Mucosa of stomach (tissue), 1 donor: ENCODE data around the gene THRSP.
"Not testable (repeated sequence)": the region's sequence is repeated elsewhere in the genome, so short reads cannot be mapped to it uniquely, and the experiment has no call there.

Experiments used
- H3K27me3 ChIP-seq: one replicate; pipeline ENCODE4 v1.7.0; 2013; ENCODE audit warnings: mild to moderate bottlenecking, low read length; ENCODE audit not compliant: control insufficient read depth, insufficient read depth
- H3K36me3 ChIP-seq: one replicate; pipeline ENCODE4 v1.7.0; 2013; ENCODE audit warnings: low read length; ENCODE audit not compliant: control insufficient read depth, insufficient read depth
- H3K4me1 ChIP-seq: one replicate; pipeline ENCODE4 v1.7.0; 2013; ENCODE audit warnings: mild to moderate bottlenecking, low read length; ENCODE audit not compliant: control insufficient read depth, insufficient read depth
- H3K4me3 ChIP-seq: one replicate; pipeline ENCODE4 v1.7.0; 2013; ENCODE audit warnings: low read length
- H3K9ac ChIP-seq: one replicate; pipeline ENCODE4 v1.7.0; 2013; ENCODE audit warnings: mild to moderate bottlenecking, low read length, moderate library complexity
- H3K9me3 ChIP-seq: one replicate; pipeline ENCODE4 v1.7.0; 2013; ENCODE audit warnings: mild to moderate bottlenecking, low read length, moderate library complexity; ENCODE audit not compliant: control insufficient read depth
- donor health status: Pancreatic carcinoma.

Gene THRSP

DNA sequence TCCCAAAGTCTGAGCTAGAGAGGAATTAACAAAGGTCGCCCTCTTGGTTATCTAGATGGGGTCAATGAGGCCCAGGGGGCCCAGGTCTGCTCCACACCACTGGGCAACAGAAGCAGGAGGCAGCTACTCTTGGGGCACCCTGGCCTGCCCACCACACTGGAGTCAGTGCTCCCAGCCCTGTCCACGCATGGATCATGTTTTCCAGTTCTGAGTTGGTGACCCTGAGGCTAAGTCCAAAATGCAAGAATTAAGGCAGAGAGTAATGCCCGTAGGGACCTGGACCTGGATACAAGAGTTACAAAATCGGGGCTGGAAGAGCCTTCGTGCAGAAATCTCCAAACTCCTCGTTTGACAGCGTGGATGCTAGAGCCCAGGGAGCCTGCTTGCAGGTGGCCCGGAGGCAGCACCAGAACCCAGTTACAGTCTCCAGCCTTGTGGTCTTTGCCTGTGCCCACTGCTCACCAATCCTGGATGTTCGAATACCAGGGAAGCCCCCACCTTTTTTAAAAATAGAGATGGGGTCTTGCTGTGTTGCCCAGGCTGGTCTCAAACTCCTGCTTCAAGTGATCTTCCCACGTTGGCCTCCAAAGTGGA lies 6.1 kb upstream of the THRSP start:
- H3K27me3 ChIP-seq, result no peaks in the 10 kb centered on the region
- no peaks in the 10 kb centered on the region for H3K9me3 ChIP-seq
- no peaks in the 10 kb centered on the region for H3K36me3 ChIP-seq
- no peak overlapping the region for H3K4me3 ChIP-seq
- H3K9ac ChIP-seq, result no peak overlapping the region
- H3K4me1 ChIP-seq, result no peaks in the 10 kb centered on the region

DNA sequence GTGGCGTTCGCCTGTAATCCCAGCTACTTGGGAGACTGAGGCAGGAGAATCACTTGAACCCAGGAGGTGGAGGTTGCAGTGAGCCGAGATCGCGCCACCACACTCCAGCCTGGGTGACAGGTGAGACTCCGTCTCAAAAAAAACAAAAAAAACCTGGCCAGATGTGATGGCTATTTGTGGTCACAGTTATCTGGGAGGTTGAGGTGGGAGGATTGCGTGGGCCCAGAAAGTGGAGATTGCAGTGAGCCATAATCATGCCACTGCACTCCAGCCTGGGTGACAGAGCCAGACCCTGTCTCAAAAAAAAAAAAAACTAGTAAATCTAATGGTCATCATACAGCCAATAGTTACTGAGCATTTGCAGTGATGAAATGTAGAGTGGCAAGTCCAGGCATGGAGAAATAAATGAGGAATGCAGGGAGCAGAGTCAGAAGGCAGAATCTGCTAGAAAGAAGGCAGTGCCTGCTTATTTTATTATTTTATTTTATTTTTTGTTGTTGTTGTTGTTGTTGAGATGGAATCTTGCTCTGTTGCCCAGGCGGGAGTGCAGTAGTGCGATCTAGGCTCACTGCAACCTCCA lies 3.8 kb upstream of the THRSP start:
- not testable (repeated sequence) for H3K9me3 ChIP-seq, H3K4me3 ChIP-seq, H3K36me3 ChIP-seq, H3K27me3 ChIP-seq, H3K4me1 ChIP-seq, H3K9ac ChIP-seq

- Histone ChIP-seq H3K27me3 (no peaks in the 10 kb centered on the region), H3K36me3 (no peaks in the 10 kb centered on the region), H3K9me3 (no peaks in the 10 kb centered on the region), H3K9ac (no peak overlapping the region), H3K4me3 (no peak overlapping the region), H3K4me1 (no peaks in the 10 kb centered on the region)
These were observed 3.1 kb upstream of the THRSP start for GRCh38 chr11:78060533-78060932.

DNA sequence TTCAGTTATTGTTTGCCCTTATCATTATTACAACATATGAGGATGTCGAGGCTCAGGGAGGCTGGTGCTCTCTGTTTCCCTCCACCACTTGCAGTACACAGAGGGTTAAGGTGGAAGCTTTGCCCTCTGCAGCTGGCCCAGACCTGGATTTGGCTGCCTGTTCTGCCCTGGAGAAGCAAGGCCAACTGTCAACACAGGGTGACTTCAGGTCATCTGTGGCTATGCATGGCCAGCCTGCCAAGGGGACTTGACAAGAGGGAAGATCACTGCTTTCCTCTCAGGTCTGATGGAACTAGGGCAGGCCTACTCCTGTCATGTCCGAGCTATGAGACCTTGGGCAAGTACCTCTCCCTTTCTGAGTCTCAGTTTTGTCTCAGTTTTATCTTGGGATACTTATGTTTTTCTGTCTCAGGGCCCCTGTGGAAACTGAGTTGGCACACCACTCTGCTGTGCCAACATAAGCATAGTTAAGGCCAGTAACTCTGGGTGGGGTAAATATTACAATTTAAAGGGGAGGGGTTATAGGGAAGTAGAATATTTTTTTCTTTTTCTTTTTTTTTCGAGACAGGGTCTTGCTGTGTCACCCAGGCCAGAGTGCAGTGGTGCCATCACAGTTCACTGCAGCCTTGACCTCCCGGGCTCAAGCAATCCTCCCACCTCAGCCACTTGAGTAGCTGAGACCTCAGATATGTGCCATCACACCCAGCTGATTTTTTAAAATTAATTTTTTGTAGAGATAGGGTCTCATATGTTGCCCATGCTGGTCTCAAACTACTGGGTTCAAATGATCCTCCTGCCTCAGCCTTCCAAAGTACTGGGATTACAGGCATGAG lies 2.4 kb upstream of the THRSP start:
- Histone ChIP-seq H3K27me3 (no peaks in the 10 kb centered on the region), H3K4me3 (no peak overlapping the region), H3K36me3 (no peaks in the 10 kb centered on the region), H3K9ac (no peak overlapping the region), H3K4me1 (no peaks in the 10 kb centered on the region), H3K9me3 (no peaks in the 10 kb centered on the region)

DNA sequence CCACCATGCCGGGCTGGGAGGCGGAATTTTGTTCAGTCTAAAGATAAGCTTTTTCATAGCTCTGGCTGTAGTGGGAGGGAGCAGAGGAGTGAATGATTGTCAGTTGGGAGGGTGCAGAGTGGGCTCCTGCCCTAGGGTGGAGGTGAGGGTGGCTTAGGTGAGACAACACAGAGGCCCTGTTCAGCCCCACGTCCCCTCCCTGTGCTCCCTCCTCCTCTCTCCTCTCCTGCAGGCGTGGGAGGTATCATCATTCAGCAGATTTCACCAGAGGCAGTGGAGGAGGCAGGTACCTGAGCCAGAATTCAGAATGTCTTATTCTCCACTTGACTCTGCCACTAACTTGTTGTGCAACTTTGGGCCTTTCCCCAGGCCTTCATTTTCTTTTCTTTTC lies 1.7 kb upstream of the THRSP start:
- no peaks in the 10 kb centered on the region for H3K4me1 ChIP-seq
- H3K4me3 ChIP-seq, result no peak overlapping the region
- no peaks in the 10 kb centered on the region for H3K36me3 ChIP-seq
- H3K9me3 ChIP-seq, result no peaks in the 10 kb centered on the region
- H3K9ac ChIP-seq, result no peak overlapping the region
- no peaks in the 10 kb centered on the region for H3K27me3 ChIP-seq

GRCh38 chr11:78062671-78063070 lies 990 bp upstream of the THRSP start:
- Histone ChIP-seq H3K4me1 (no peaks in the 10 kb centered on the region), H3K27me3 (no peaks in the 10 kb centered on the region), H3K36me3 (no peaks in the 10 kb centered on the region), H3K4me3 (no peak overlapping the region), H3K9ac (no peak overlapping the region), H3K9me3 (no peaks in the 10 kb centered on the region)

GRCh38 chr11:78065203-78065602 lies 1.5 kb downstream of the THRSP start:
- H3K36me3 ChIP-seq, result no peaks in the 10 kb centered on the region
- no peaks in the 10 kb centered on the region for H3K27me3 ChIP-seq
- no peaks in the 10 kb centered on the region for H3K9me3 ChIP-seq
- H3K9ac ChIP-seq, result no peak overlapping the region
- H3K4me1 ChIP-seq, result no peaks in the 10 kb centered on the region
- H3K4me3 ChIP-seq, result no peak overlapping the region

DNA sequence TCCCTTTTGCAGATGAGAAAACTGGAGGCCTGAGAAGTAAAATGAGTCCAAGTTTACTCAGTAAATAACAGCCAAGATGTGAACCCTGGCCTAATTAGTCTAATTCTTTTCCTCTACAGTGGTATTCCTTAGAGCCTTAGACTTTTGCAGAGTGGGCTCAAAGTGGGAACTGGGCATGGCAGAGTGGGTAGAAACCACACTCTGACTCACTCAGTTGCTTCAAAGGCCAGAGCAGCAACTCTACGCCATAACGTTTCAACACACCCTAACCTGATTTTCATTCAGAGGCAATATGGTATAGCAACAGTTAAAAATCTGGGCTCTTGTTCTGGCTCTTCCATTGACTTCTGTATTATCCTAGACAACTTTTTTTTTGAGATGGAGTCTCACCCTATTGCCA lies 2.8 kb downstream of the THRSP start:
- Histone ChIP-seq H3K4me1 (no peaks in the 10 kb centered on the region), H3K9ac (no peak overlapping the region), H3K4me3 (no peak overlapping the region), H3K9me3 (no peaks in the 10 kb centered on the region), H3K36me3 (no peaks in the 10 kb centered on the region), H3K27me3 (no peaks in the 10 kb centered on the region)

GRCh38 chr11:78067704-78068103 lies 4.0 kb downstream of the THRSP start:
- H3K9me3 ChIP-seq, result no peaks in the 10 kb centered on the region
- no peaks in the 10 kb centered on the region for H3K4me1 ChIP-seq
- H3K9ac ChIP-seq, result no peak overlapping the region
- no peak overlapping the region for H3K4me3 ChIP-seq
- H3K27me3 ChIP-seq, result no peaks in the 10 kb centered on the region
- H3K36me3 ChIP-seq, result no peaks in the 10 kb centered on the region

GRCh38 chr11:78069465-78069864 lies 5.8 kb downstream of the THRSP start:
- no peak overlapping the region for H3K9ac ChIP-seq
- H3K36me3 ChIP-seq, result no peaks in the 10 kb centered on the region
- H3K27me3 ChIP-seq, result no peaks in the 10 kb centered on the region
- no peaks in the 10 kb centered on the region for H3K9me3 ChIP-seq
- no peak overlapping the region for H3K4me3 ChIP-seq
- H3K4me1 ChIP-seq, result no peaks in the 10 kb centered on the region

DNA sequence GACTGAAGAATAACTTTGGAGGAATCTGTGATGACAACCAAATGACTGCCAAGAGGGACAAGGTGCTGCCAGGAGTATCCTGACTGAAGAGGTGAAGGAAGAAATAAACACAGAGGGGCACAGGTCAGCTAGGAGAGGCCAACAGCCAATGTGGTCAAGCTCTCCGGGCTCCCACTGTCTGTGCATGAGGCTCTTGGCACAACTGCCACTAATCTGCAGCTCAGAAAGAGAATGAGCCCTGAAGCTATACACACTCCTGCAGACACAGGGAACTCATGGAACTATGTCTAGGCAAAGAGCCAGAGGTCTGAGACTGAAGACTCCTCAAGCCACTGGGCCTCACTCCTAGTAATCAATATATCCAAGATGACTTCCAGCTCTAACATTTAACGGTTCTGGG lies 7.0 kb downstream of the THRSP start:
- Histone ChIP-seq H3K36me3 (no peaks in the 10 kb centered on the region), H3K4me3 (no peak overlapping the region), H3K9me3 (no peaks in the 10 kb centered on the region), H3K4me1 (peaks cover 4% of the 10 kb centered on the region), H3K9ac (no peak overlapping the region), H3K27me3 (no peaks in the 10 kb centered on the region)

DNA sequence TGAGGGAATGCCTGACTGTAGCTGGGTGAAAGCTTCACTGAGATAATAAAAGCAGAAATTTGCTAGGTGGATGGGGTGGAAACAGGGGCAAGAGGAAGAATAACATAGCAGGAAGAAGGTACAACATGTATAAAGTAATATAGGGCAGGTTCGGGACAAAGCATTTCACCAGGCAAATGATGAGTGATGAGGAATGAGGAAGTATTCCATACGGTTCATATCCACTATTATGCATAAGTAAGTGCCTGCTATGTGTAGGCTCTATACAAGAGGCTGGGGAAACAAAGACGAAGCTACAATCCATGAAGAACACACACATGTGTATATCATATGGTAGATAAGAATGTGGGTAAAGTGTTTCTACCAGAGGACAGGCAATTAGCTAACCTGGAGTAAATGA lies 8.1 kb downstream of the THRSP start:
- Histone ChIP-seq H3K9me3 (no peaks in the 10 kb centered on the region), H3K27me3 (no peaks in the 10 kb centered on the region), H3K4me1 (peaks cover 6% of the 10 kb centered on the region), H3K36me3 (no peaks in the 10 kb centered on the region), H3K4me3 (no peak overlapping the region), H3K9ac (no peak overlapping the region)
